HS-5 (cell line): ENCODE data around the gene AK3.

Source experiments
- DNase-seq: peaks from one replicate; pipeline ENCODE4 v3.0.0-alpha.2; 2012; ENCODE audit warnings: low read depth

The AK3 gene

DNA sequence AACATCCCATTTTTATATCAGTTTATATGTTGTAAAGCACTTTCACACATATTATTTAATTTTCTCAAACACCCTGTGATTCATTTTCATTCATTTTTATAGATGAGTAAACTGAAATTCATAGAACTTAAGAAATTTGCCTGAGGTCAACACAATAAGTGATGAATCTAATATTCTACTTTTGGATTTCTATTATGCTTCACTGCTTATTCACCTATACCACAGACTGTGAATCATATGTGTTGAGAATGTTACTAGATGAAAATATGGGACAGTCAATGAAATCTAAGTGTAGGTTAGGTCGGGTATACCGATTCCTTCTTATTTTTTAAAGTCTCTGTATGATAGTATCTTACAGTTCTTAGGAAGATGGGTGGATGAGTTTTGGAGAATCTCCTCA, 36.9 kb downstream of the AK3 start:
- no peak for DNase-seq

DNA sequence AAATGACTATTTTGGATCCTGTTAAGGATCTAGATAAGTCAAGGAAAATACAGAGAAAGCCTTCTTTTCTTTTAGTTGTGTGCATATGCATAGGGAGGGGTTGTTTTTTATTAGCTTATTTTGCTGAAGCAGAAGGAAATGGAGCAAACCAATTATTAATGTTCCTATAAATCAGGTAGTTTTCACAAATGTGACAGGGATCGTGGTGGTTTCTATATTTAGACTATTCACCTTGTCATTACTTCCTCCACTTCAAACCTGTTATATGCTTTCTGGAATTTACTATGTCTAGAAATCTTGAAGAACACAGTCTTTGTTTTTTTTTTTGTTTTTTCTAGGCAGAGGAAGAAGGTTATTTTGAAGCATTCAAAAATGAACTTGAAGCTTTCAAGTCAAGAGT, 39.5 kb downstream of the AK3 start:
- DNase-seq, result no peak

DNA sequence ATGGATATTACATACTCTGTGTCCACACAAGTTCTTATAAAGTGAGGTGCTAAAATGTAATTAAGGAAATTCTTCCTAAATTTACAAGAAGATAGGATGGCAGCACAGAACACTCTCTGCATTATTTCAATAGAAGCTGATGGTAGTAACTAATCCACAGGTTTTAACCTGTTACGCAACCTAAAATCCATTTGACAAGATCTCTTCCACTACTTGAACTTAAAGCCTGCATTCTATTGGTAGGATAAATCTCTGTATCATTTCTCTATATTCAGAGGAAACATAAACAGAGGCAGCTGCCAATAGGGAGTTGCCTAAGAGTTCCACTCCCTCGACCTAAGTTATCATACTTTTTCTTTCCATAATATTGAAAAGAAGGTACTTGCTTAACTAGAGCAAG, 40.1 kb downstream of the AK3 start:
- DNase-seq, result no peak

DNA sequence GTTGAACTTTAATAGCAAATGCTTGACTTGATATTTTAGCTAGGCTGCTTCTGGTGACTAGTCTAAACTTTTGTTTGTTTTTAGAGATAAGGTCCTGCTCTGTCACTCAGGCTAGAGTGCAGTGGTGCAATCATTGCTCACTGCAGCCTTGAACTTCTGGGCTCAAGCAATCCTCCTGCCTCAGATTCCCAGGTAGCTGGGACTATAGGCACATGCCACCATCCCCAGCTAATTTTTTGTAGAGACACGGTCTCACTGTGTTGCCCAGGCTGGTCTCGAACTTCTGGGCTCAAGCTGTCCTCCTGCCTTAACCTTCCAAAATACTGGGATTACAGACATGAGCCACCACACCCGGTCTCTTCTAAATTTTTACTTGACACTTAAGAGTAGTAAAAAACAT, 40.9 kb downstream of the AK3 start:
- DNase-seq, result no peak

- no peak for DNase-seq
Measured at GRCh38 chr9:4691795-4692194, 49.2 kb downstream of the AK3 start.

GRCh38 chr9:4690144-4690543, 50.9 kb downstream of the AK3 start:
- no peak for DNase-seq

DNA sequence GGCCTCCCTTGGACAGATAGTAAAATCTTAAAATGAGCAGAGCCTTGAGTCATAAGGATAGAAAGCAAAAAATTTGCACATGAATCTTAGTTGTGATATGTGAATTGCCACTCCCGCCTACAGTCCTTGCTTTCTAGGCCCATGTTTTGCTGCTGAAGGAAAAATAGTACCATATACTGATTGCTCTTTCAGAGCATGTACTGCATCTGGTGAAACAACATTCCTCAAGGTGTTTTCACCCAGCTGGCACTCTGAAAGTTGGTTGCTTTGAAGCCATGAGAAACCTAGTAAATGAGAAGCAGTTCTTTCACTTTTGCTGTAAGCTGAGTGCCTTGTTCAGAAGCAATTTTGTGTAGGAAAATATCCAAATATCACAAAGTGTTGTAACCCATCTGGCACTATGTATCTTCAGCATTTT, 51.3 kb downstream of the AK3 start:
- no peak for DNase-seq

- no peak for DNase-seq
Measured at GRCh38 chr9:4689021-4689420, 52.0 kb downstream of the AK3 start.

- DNase-seq, result no peak
Measured at GRCh38 chr9:4686584-4686983, 54.4 kb downstream of the AK3 start.

GRCh38 chr9:4686112-4686511, 54.9 kb downstream of the AK3 start:
- DNase-seq, result no peak

DNA sequence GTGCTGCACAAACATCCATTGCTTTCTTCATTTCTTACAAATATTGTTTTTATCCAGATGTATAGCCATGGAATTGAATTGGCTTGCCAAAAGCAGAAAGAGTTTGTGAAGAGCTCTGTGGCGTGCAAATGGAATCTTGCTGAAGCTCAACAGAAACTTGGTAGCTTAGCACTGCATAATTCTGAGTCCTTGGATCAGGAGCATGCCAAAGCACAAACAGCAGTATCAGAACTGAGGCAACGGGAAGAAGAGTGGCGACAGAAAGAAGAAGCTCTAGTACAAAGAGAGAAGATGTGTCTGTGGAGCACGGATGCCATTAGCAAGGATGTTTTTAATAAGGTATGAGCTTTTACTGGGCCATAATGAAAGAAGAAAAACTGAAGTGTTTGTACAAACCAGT, 56.2 kb downstream of the AK3 start:
- DNase-seq, result no peak

GRCh38 chr9:4680750-4681149, 60.3 kb downstream of the AK3 start:
- no peak for DNase-seq

- no peak for DNase-seq
Measured at GRCh38 chr9:4680173-4680525, 60.9 kb downstream of the AK3 start.

DNA sequence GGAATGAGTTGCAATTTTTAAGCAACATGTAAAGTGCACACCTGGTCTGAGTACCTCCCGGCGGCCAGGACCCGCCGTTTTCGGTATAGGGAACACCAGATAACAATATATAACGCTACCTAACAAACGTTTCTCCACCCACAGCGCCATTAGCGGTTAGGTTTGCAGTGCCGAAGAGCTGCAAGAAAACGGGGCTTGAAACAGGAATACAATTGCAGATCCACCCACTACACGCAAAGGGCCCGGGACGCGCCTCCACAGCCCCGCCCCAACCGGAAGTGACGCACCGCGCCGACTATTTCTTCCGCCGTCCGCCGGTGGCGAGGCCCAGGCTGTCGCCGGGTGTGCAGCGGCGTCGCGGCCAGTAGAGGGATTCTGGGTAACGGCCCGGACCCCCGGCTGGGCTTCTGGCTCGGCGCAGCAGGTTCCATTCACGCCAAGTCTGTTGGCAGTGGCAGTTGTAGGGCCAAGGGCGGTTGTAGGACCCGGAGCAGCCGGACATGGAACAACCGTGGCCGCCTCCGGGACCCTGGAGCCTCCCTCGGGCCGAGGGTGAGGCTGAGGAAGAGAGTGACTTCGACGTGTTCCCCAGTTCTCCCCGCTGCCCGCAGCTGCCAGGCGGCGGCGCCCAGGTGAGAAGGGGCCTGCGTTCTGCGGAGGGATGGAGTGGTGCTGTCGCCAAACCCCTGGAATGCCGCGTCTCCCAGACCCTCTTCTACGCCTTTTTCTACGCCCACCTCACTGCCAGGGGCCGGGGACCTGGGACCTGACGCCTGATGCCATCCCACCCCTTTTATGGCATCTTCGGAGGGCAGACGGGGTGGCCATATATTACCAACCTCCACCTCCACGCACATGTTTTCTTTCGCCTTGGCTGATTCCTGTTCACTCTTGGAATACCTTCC, 61.5 kb downstream of the AK3 start, which contains the start of gene CDC37L1:
Gene CDC37L1, plus strand, starts transcription at position 302 of the 905 bp plus-strand sequence. Its CDS starts 199 bp downstream, at position 501.
- peak; percentile 79 for DNase-seq

DNA sequence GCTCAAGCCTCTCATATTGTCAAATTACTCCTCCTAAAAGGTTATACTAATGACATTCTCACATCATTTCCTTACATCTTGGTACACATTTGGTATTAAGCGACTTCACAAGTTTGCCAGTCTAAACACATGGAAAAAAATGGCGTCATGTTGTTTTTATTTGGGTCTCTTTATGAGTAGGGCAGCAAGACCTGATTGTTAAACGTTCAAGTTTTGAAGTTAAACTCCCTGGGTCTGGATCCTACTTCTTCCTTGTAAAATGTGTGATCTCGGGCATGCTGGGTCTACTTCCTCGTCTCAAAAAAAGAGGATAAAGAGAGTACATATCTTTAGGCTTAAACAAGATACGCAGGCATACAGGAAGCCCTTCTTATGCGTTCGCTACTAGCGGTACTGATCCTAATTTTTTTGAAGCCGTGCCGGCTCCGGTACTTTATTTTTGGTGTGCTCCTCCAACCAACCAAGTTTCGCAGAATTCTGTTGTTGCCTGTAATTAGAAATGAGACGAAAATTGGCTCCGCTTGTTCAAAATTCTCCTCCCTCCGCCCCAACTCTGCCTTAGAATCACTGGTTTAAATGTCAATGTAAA, 62.2 kb downstream of the AK3 start:
- DNase-seq, result no peak

DNA sequence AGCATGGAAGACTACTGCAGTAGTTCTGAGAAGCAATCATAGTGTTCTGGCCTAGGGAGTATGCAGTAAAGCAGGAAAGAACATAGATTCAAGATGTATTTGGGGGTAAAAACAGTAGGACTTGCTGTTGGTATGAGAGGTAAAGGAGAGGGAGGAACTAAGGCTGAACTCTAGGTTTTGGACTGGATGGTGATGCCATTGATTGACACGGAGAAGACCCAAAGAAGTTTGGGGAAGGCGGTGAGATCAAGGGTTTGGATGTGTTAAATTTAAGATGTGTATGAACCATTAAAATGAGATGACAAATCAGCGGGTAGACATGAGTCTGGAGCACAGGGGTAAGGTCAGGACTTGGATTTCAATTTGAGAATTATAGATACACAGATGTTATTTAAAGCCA, 63.6 kb downstream of the AK3 start:
- DNase-seq, result no peak

DNA sequence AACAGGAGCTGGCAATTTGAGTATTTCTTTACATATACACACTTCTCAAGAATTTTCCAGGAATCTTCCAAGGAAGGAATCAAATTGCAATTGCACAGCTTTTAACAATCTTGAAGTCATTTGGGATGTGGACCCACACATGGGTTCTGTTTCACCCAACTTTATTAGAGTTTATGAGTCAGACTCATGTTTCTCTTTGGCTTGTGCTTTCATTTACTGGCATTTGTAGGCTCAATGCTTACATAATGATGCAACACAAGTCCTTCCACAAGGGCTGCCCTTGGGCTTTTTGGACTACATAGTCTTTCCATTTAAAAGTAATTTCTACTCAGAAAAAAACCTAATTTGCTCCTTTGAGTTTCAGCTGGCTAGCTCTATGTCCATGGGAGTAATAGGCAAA, 66.2 kb downstream of the AK3 start:
- DNase-seq, result no peak

GRCh38 chr9:4671737-4672136, 69.3 kb downstream of the AK3 start:
- no peak for DNase-seq

GRCh38 chr9:4670591-4670990, 70.4 kb downstream of the AK3 start:
- no peak for DNase-seq

DNA sequence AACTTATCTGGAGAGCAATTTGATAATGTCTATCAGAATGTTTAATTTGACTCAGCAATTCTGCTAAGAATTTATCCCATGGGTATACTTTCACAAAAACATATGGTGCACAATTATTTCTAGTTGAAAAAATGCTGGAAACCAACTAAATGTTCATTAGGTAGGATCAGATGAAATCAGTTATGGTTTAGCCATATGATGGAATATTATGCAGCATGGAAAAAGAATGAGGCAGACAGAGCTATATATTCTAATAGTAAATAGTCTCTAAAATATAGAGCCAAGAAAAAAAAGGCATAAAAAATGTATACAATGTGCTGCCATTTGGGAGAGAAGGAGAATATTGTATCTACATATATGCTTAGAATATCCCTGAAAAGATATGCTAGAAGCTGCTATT, 71.1 kb downstream of the AK3 start:
- DNase-seq, result no peak

DNA sequence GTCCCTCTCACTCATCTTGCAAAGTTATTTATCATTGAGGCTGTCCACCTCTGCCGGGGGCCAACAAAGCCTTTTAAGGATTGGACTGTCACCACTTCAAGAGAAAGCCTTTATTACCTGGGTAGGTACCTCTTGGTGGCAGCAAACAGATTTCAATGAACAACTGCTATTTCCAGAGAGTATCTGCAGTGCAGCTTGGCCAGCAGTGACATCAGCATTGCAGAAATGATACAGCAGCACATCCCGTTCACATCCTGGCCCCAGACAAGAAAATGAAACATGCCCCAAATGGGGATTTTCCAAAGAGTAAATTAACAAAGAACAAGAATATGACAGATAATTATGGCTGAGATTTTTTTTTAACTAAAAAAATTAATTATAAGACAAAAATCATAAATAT, 72.4 kb downstream of the AK3 start:
- no peak for DNase-seq

DNA sequence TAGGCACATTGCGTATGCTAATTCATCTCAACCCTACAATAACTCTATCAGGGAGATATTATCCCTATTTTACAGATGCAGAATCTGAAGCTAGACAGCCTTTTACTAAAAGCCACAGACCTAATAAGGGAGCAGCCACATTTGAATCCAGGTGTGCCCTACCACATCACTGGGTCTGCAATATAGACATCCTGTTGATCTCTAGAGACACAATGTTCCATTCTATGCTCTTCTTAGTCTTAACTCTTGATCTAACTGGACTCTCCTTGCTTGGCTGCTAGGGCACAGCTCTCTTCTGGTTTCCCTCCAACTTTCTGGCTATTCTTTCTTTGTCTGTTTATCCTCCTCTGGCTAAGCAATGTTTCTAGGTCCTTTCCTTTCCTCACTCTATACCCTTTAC, 73.3 kb downstream of the AK3 start:
- no peak for DNase-seq

GRCh38 chr9:4666042-4666699, 74.8 kb downstream of the AK3 start, which contains the start of gene SPATA6L:
Gene SPATA6L (minus strand): TSS chr9:4666480. CDS start chr9:4666250, 230 bp downstream.
- no peak for DNase-seq
